ENCODE measurements around the gene TMPRSS13.

DNA sequence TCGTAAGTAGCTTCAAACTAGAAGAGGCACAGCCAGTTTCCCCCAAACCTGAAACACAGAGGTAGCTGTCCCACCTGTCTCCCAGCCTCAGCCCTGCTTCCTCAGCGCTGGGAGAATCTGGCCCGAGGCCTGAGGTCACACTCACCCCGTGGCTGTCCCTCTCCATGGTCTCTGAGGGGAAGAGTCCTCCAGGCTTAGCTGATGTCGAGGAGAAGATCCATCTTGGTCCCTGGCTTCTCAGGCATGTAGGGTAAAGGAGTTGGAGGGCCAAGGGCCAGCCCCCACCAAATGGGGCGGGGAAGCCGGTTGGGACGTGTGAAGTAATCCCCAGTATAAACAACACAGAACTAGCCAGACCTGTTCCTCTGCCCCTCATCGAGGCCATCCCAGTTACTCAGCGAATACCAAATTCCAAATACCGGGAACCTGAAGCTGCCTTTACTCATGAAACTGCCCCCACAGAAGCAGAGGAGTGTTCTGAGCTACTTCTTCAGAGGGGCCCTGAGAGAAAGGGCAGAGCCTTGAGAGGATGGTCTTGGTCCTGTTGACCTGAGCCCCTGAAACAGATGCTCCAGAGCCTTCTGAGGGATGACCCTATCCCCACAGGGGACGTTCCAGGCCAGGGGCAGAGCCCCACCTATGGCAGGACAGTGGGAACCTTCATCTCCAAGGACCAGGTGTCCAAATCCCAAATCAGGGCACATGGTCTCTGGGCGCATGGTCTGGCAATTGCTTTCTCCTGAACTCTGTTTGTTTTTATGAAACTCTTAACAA, at the start of gene TMPRSS13:
- no peak for TF ChIP-seq ZFP30 (CRISPR knock-in tag; IDR thresholded peaks at IDR 0.05)
- TF ChIP-seq, protein P1, sequence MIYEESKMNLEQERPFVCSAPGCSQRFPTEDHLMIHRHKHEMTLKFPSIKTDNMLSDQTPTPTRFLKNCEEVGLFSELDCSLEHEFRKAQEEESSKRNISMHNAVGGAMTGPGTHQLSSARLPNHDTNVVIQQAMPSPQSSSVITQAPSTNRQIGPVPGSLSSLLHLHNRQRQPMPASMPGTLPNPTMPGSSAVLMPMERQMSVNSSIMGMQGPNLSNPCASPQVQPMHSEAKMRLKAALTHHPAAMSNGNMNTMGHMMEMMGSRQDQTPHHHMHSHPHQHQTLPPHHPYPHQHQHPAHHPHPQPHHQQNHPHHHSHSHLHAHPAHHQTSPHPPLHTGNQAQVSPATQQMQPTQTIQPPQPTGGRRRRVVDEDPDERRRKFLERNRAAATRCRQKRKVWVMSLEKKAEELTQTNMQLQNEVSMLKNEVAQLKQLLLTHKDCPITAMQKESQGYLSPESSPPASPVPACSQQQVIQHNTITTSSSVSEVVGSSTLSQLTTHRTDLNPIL (CRISPR knock-in tag; IDR thresholded peaks at IDR 0.05; ENCODE audit: low read depth): no peak

All from SK-N-SH treated with all-trans-retinoic acid at 6 μM for 48 hours (cell line).